Heart left ventricle (tissue), 13 donors: ENCODE measurements around the gene ASB2.

Experiments used
- POLR2A ChIP-seq, 2 donors: fragments of 450-650 bp; IDR thresholded peaks; one replicate each; pipeline ENCODE4 v1.6.1; 2017; ENCODE audit warnings: antibody characterized with exemption in 2 of 2, mild to moderate bottlenecking in 2 of 2, moderate library complexity in 2 of 2
- TF ChIP-seq, protein P1 (sequence below), 12 donors: fragments of 200-600 bp; sonication (generic) in 4 of 12; IDR thresholded peaks; one replicate each; pipeline versions ENCODE4 v1.5.0 to v1.8.0; 2018 to 2022; ENCODE audit warnings: antibody characterized with exemption in 12 of 12, mild to moderate bottlenecking in 5 of 12
- donor health status: ischemic (EF 13 %, LVEDD 7.1; RV severe dilation, severe dysfunction).
- donor health status: DM: no; HTN: yes; CAD: no.
- donor health status: DM: no; HTN: no; CAD: no.
- donor health status: ischemic (EF 25% LVEDD 6.9; RV normal size, moderate dysfunction).
- donor health status: ischemic (EF 25% LVEDD 5.7; RV mildly dilated, moderate dysfunction).
- donor health status: ischemic (EF 35%, LVEDD 5.7; RV mildly dilated, moderate dysfunction).
- donor health status: nonischemic (EF 11% LVEDD 7.7; RV severe dilation, severe dysfunction).
- donor health status: DM: yes; HTN: yes; CAD: no.
- donor health status: PGD.
- donor health status: ischemic (EF 29% LVEDD 5.4; RV normal size, mild dysfunction).
- donor health status: nonischemic (EF 23%, LVEDD 6.1; RV moderate dilation, normal function).

- TF ChIP-seq, protein P1, sequence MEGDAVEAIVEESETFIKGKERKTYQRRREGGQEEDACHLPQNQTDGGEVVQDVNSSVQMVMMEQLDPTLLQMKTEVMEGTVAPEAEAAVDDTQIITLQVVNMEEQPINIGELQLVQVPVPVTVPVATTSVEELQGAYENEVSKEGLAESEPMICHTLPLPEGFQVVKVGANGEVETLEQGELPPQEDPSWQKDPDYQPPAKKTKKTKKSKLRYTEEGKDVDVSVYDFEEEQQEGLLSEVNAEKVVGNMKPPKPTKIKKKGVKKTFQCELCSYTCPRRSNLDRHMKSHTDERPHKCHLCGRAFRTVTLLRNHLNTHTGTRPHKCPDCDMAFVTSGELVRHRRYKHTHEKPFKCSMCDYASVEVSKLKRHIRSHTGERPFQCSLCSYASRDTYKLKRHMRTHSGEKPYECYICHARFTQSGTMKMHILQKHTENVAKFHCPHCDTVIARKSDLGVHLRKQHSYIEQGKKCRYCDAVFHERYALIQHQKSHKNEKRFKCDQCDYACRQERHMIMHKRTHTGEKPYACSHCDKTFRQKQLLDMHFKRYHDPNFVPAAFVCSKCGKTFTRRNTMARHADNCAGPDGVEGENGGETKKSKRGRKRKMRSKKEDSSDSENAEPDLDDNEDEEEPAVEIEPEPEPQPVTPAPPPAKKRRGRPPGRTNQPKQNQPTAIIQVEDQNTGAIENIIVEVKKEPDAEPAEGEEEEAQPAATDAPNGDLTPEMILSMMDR (IDR thresholded peaks at IDR 0.05), result no peak
- no peak for TF ChIP-seq POLR2A (IDR thresholded peaks at IDR 0.05)
Measured at GRCh38 chr14:93928184-93929047, 48.0 kb downstream of the ASB2 start.
